Heart left ventricle (tissue), 16 donors: Measurements from ENCODE around the gene TMEM196. TPM values are rescaled to one million over a fixed set of nuclear protein-coding genes. Genes with fewer than 3 reads are reported as not detected.

Source experiments
- ATAC-seq, 4 donors: fragments of 200-7000 bp; cut with Tn5 transposase; one replicate each; pipeline ENCODE4 v1.9.1; 2020 to 2022; ENCODE audit warnings: moderate library complexity in 4 of 4, mild to moderate bottlenecking in 3 of 4, moderate number of reproducible peaks in 1 of 4
- DNase-seq, 5 donors: peaks; one replicate each; pipeline ENCODE4 v3.0.0-alpha.2; 2020
- H3K27ac ChIP-seq, 12 donors: fragments of 200-600 bp; sonication (generic) in 4 of 12; one replicate each; pipeline versions ENCODE4 v1.5.0 to v1.8.0; 2016 to 2022; ENCODE audit warnings: mild to moderate bottlenecking in 2 of 12
- H3K27me3 ChIP-seq, 9 donors: fragments of 200-600 bp; sonication (generic) in 2 of 9; one replicate each; pipeline versions ENCODE4 v1.5.1 to v1.8.0; 2016 to 2022; ENCODE audit warnings: mild to moderate bottlenecking in 3 of 9
- H3K36me3 ChIP-seq, 9 donors: fragments of 200-600 bp; sonication (generic) in 2 of 9; one replicate each; pipeline versions ENCODE4 v1.5.0 to v1.8.0; 2018 to 2022; ENCODE audit warnings: mild to moderate bottlenecking in 2 of 9
- H3K4me1 ChIP-seq, 12 donors: fragments of 200-600 bp; sonication (generic) in 4 of 12; one replicate each; pipeline versions ENCODE4 v1.5.0 to v1.8.0; 2016 to 2022; ENCODE audit warnings: mild to moderate bottlenecking in 3 of 12
- H3K4me3 ChIP-seq, 12 donors: fragments of 200-600 bp; sonication (generic) in 4 of 12; one replicate each; pipeline versions ENCODE4 v1.5.0 to v1.8.0; 2017 to 2022; ENCODE audit warnings: mild to moderate bottlenecking in 9 of 12, moderate library complexity in 4 of 12
- H3K9me3 ChIP-seq, 12 donors: fragments of 200-600 bp; sonication (generic) in 4 of 12; one replicate each; pipeline versions ENCODE4 v1.5.0 to v1.8.0; 2016 to 2022; ENCODE audit warnings: mild to moderate bottlenecking in 1 of 12
- POLR2A ChIP-seq, 2 donors: fragments of 450-650 bp; IDR thresholded peaks; one replicate each; pipeline ENCODE4 v1.6.1; 2017; ENCODE audit warnings: antibody characterized with exemption in 2 of 2, mild to moderate bottlenecking in 2 of 2, moderate library complexity in 2 of 2
- WGBS, 4 donors: extraction: QIAGEN DNeasy Blood & Tissue Kit in 2 of 4; methylation state at CpG; one replicate each; pipeline versions ENCODE4 v1.1.5 to v1.1.7; 2013 to 2018; 5-methylcytosine and 5-hydroxymethylcytosine counted together
- intact Hi-C, 10 donors: fragments of 100-400 bp; cut with DNase I; formaldehyde crosslinking; loops; one replicate each; pipeline versions ENCODE4 v1.11.1 to v1.14.2; 2022
- polyA plus RNA-seq, 2 donors: library from polyadenylated mRNA; stranded (reverse); fragments of 200-250 nt; gene quantifications; one replicate each; pipeline ENCODE4 v1.2.3, GENCODE V29; 2013
- total RNA-seq, 9 donors: library from RNA; depleted of rRNA in 2 of 9; stranded (reverse); fragments of >200 nt in 2 of 9; fragmentation: NEBNext Ultra II Directional in 3 of 9; extraction: Animal tissue kit (Norgen Biotek cat#: 25700) in 3 of 9; gene quantifications; one replicate each; pipeline versions ENCODE4 v1.1.0 to v1.2.4, GENCODE V29; 2016 to 2023
- TF ChIP-seq, protein P1 (sequence below), 12 donors: fragments of 200-600 bp; sonication (generic) in 4 of 12; IDR thresholded peaks; one replicate each; pipeline versions ENCODE4 v1.5.0 to v1.8.0; 2018 to 2022; ENCODE audit warnings: antibody characterized with exemption in 12 of 12, mild to moderate bottlenecking in 5 of 12
- donor health status: ischemic (EF 13 %, LVEDD 7.1; RV severe dilation, severe dysfunction).
- donor health status: healthy with polysubstance abuse.
- donor health status: DM: no; HTN: yes; CAD: no.
- donor health status: DM: no; HTN: no; CAD: no.
- donor health status: ischemic (EF 25% LVEDD 6.9; RV normal size, moderate dysfunction).
- donor health status: ischemic (EF 25% LVEDD 5.7; RV mildly dilated, moderate dysfunction).
- donor health status: healthy.
- donor health status: DM: yes; HTN: yes; CAD: no.
- donor health status: ischemic (EF 35%, LVEDD 5.7; RV mildly dilated, moderate dysfunction).
- donor health status: nonischemic (EF 11% LVEDD 7.7; RV severe dilation, severe dysfunction).
- donor health status: DM: yes; HTN: yes; CAD: no.
- donor health status: PGD.
- donor health status: ischemic (EF 29% LVEDD 5.4; RV normal size, mild dysfunction).
- donor health status: nonischemic (EF 23%, LVEDD 6.1; RV moderate dilation, normal function).

TMEM196 gene
- total and polyA plus RNA-seq, 11 donors, result not detected

DNA sequence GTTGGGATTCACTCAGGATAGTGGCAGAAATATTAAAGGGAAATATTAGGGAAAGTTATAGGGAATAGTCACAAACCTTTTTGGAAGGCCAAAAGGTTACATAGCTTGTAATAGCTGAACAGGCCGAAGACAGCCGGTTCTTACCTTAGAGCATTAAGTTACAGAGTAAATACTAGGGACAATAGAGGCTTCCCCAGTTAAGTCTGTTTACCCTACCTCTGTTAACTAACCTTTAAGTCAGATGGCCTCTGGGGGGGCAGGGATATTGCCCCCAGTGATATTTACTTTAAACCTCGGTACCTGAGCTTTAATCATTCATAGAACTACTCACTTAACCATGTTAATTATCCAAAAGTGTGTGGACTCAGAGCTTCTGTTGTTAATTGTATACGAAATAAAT lies 71.9 kb downstream of the TMEM196 start:
- TF ChIP-seq, protein P1, sequence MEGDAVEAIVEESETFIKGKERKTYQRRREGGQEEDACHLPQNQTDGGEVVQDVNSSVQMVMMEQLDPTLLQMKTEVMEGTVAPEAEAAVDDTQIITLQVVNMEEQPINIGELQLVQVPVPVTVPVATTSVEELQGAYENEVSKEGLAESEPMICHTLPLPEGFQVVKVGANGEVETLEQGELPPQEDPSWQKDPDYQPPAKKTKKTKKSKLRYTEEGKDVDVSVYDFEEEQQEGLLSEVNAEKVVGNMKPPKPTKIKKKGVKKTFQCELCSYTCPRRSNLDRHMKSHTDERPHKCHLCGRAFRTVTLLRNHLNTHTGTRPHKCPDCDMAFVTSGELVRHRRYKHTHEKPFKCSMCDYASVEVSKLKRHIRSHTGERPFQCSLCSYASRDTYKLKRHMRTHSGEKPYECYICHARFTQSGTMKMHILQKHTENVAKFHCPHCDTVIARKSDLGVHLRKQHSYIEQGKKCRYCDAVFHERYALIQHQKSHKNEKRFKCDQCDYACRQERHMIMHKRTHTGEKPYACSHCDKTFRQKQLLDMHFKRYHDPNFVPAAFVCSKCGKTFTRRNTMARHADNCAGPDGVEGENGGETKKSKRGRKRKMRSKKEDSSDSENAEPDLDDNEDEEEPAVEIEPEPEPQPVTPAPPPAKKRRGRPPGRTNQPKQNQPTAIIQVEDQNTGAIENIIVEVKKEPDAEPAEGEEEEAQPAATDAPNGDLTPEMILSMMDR (IDR thresholded peaks at IDR 0.05), result no peak
- TF ChIP-seq POLR2A (IDR thresholded peaks at IDR 0.05), result no peak
- ATAC-seq (no peak), DNase-seq (no peak)
- 92 to 96% (median 94%) methylated on average over 4 of the region's 4 CpGs for WGBS, 4 donors
- Histone ChIP-seq H3K9me3 (peaks cover 0 to 6% (median 0%) of the 10 kb centered on the region in 12 donors), H3K27me3 (no peaks in the 10 kb centered on the region), H3K36me3 (peaks cover 0 to 70% (median 40%) of the 10 kb centered on the region in 9 donors), H3K27ac (no peak overlapping the region), H3K4me1 (peaks cover 0 to 5% (median 0%) of the 10 kb centered on the region in 12 donors), H3K4me3 (no peak overlapping the region)
- intact Hi-C loops, result no loop called here

DNA sequence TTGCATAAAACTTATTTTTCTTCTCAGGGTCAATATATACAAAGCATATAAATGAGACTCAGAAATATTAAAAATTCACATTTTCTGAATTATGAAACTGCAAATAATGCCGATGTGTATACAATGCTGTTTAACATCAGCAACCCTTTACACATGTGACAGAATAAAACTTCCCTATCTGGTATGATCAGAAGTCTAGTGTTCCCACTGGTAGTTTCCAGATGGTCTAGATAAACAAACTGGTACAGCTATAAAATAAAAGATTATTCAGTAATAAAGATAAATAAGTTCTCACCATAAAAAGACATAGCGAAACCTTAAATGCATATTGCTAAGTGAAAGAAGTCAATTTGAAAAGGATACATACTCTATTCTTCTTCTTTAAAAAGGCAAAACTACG lies 72.5 kb downstream of the TMEM196 start:
- Histone ChIP-seq H3K9me3 (peaks cover 0 to 6% (median 0%) of the 10 kb centered on the region in 12 donors), H3K27me3 (no peaks in the 10 kb centered on the region), H3K4me1 (peaks cover 0 to under 1% (median 0%) of the 10 kb centered on the region in 12 donors), H3K4me3 (no peak overlapping the region), H3K36me3 (peaks cover 0 to 74% (median 40%) of the 10 kb centered on the region in 9 donors), H3K27ac (no peak overlapping the region)
- TF ChIP-seq, protein P1 (IDR thresholded peaks at IDR 0.05), result no peak
- TF ChIP-seq POLR2A (IDR thresholded peaks at IDR 0.05), result no peak
- DNase-seq (no peak), ATAC-seq (no peak)
- intact Hi-C loops, result no loop called here
- WGBS, 4 donors, result 97 to 98% (median 97%) methylated on average over 3 of the region's 3 CpGs

DNA sequence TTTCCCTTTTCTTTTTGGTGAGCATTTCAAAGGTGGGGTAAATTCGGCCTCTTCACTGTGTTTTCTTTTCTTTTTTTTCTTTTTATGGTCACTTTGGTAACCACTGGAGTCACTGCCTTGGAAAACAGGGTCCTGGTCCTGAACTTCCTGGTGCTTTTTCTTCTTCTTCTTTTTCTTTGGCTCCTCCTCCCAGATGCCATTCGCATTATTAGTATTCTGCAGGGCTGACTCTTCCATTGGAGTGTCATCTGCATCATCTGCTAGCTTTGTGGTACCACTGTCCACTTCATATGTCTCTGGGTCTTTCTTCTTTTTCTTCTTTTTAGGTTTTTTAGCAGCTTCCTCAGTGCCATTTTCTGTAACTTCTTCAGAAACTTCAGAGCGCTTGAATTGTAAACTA lies 75.1 kb downstream of the TMEM196 start:
- DNase-seq (no peak), ATAC-seq (no peak)
- peaks cover 0 to 69% (median 40%) of the 10 kb centered on the region in 9 donors for H3K36me3 ChIP-seq
- 91 to 94% (median 91%) methylated on average over 3 of the region's 3 CpGs for WGBS, 4 donors
- H3K27me3 ChIP-seq, result no peaks in the 10 kb centered on the region
- no peaks in the 10 kb centered on the region for H3K4me1 ChIP-seq
- no peak overlapping the region for H3K27ac ChIP-seq
- H3K9me3 ChIP-seq, result peaks cover 0 to 6% (median 0%) of the 10 kb centered on the region in 12 donors
- TF ChIP-seq POLR2A (IDR thresholded peaks at IDR 0.05), result no peak
- TF ChIP-seq, protein P1 (IDR thresholded peaks at IDR 0.05), result no peak
- intact Hi-C loops, result no loop called here
- no peak overlapping the region for H3K4me3 ChIP-seq

DNA sequence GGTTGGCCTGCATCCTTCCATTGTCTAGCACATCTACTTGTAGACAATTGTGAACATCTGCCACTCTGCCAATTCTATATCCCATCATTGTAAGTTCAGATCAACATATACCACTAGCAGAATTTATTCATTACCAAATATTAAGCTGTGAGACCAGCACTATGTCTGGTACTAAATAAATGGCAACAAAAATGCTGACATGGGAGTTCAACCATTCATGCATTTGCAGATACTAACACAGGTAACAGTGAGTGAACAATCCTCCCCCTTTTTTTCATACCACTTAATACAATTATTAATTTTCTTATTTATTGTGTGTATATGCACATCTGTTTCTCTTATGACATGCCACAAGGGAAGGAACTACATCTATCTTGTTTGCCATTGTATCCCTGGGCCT lies 76.5 kb downstream of the TMEM196 start:
- Histone ChIP-seq H3K4me3 (no peak overlapping the region), H3K27me3 (no peaks in the 10 kb centered on the region), H3K4me1 (no peaks in the 10 kb centered on the region), H3K9me3 (no peaks in the 10 kb centered on the region), H3K36me3 (peaks cover 0 to 56% (median 40%) of the 10 kb centered on the region in 9 donors), H3K27ac (no peak overlapping the region)
- intact Hi-C loops, result no loop called here
- ATAC-seq, result no peak
- TF ChIP-seq POLR2A (IDR thresholded peaks at IDR 0.05), result no peak
- TF ChIP-seq, protein P1 (IDR thresholded peaks at IDR 0.05), result no peak
- no peak for DNase-seq
